GM18499 (cell line): ENCODE measurements around the gene ITPR2.

ENCODE experiments used
- ATAC-seq: cut with Tn5 transposase; IDR thresholded peaks from one replicate; pipeline ENCODE4 v1.9.1; 2021; ENCODE audit warnings: moderate number of reproducible peaks; ENCODE audit not compliant: insufficient read depth, unreplicated experiment

The ITPR2 gene

DNA sequence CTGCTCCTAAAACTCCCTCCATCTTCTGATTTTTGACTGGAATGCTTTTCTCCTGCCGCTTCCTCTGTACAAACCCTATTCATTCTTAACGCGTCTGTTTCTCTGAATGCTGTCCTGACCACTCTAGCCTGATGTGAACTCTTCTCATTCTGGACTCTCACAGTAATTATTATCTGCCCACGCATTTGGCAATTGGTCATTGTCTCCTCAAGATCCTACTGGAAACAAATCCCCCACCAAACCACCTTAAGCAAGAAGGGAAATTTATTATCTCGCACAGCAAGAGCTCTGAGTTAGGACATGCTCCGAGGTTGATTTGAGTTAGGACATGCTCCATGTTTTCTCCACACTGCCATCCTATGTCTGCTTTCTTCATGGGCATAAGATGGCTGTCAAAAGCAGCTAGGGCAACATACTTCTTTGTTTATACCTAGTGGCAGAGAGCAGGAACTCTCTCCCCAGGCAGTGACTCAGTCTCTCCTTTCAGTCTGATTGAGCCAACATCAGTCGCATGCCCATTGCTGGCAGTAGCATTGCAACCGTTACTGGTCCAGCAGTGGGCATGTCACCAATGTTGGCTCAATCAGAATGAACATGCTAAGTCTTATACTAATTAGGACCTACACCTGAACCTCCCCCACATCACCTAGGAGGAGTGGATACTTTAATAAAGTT lies 535.5 kb downstream of the ITPR2 start:
- no peak for ATAC-seq

DNA sequence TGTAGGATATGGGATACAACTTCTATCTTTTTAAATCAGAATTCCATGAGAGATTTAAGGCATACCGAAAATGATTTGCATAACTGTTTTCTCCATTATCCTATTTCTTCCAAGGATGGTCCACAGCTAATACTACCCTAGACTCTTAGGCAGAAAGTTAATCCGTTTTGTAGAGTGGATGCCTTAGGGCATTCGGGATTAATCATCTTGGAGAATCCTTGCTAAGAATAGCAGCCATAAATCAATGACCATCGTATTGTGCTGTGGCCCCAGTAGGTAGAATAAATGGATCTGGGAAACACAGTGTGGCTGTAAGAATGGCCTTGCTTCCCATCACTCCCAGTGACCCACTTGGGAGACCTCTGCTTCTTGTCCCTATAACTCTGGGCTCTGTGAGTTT lies 538.0 kb downstream of the ITPR2 start:
- no peak for ATAC-seq

DNA sequence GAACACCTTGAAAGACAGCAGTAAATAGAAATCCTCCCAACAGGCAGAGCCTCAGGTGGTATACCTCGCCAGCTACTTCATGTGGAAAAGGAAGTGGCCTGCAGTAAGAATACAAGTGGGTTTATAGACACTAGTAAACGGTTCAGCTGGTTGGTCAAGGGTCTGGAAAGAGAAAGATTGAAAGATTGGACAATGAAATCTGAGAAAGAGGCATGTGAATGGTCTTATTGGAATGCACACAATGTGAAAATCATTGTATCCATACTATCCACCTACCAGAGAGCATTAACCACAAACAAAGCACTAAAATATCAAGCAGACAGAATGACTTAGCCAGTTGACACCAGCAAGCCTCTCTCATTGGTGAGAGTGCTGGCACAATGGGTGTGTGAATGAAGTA lies 539.4 kb downstream of the ITPR2 start:
- no peak for ATAC-seq

DNA sequence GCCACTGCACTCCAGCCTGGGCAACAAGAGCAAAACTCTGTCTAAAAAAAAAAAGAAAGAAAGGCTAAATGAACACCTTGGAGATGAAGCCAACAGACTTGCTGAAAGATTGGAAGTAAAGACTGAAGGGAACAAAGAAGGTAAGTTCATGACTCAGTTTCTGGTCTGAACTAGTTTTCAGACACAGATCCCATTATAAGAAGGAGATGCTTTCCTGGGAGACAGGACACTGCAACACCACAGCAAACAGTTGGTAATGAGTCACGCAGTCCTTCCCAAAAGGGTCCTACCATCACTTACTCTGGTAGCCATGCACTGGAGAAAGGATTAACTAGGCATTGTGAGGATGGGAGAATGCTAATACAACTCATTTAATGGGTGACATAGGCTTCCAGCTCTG lies 540.4 kb downstream of the ITPR2 start:
- no peak for ATAC-seq

DNA sequence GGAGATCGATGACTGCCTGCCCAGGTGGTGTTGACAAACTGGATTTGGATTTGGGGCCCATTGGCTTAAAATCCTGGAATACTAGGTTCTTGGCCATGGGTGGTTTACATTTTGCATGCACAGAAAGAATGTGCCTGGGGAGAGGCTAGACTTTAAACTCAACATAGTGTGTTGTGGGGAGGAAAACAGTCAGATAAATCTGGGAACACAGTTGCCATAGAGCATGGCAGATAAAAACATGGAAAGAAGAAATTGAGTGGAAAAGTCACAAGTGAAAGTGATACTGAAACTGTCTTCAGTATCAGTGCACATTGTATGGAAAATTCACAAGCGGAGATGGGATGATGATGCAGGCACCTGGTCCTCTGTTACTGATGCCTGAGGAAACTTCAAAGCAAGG lies 542.4 kb downstream of the ITPR2 start:
- ATAC-seq = no peak

DNA sequence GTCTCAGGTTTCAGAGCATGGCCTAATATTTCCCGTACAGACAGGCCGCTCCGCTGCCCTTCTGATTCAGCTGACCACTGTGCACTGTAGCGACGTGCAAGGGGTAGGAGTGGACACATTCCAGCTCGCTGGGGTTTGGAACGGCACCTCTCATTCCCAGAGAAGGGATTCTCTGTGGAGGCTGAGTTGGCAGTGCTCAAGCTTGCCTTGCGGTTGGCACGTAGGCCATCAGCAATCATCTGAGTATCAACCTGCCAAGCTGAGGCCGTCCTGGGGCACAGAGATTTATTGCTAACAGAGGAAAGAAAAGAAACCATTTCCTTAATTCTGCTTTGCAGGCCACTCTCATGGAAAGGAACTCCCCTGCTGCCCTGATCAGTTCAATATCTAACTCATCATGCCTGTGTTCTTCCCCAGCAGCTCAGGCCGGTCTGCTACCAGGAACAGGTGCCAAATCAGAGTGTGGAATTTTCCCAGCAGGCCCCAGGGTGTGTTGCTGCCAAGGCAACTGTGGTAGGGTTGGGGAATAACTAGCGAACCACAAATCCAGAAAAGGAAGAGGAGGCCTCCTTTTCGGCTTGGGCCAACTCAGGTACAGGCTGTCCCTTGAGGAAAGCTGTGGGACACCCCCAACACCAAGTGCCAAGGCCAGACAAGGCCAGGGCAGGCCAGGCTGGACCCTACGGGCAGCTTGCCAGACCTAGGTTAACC lies 545.2 kb downstream of the ITPR2 start:
- ATAC-seq = no peak
